ENCODE data around the gene RAPSN. TPM values are rescaled to one million over a fixed set of nuclear protein-coding genes. Genes with fewer than 3 reads are reported as not detected.

The RAPSN gene
- total and polyA plus RNA-seq, 2 of the 8 experiments (the other 6 are each of a cell fraction or from before 2014, with no cell fraction given), result 0.06 to 0.34 TPM

DNA sequence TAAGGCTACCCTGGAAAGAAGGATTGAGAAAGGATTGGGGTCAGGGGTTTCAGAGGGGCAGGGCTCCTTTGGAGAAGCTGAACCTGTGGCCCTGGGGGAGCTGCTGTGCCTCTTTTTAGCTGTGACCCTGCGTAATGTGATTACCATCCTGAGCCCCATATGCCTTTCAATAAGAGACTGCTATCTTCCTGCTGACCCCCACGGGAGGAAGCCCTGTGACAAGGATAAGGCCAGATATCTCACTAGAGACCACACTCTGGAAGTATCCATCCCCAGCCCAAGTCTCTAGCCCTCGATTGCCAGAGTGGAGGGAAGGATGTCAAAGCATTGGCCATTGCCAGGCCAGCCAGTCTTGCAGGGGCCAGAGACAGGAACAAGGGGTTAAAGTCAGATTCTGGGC, 45.4 kb downstream of the RAPSN start:
- WGBS, 2 experiments (ENCODE audit: extremely low coverage in 1 of 2, insufficient coverage in 1 of 2, insufficient read length in 1 of 2, insufficient replicate concordance in 2 of 2, low coverage in 1 of 2, low lambda C conversion rate in 2 of 2, missing lambda C conversion rate in 1 of 2), result 81% methylated on average over 3 of the region's 3 CpGs; no CpG with 5 or more reads in 1 of the 2 experiments
- TF ChIP-seq SRF (IDR thresholded peaks at IDR 0.05; ENCODE audit: low read depth, low read length) (no peak), SIN3A (conservative IDR thresholded peaks at IDR 0.05 in 1 of 2, IDR thresholded peaks at IDR 0.05 in 1 of 2; ENCODE audit: low read depth in 1 of 2, low read length in 2 of 2) (no peak), JUND (IDR thresholded peaks at IDR 0.05; ENCODE audit: low read length) (no peak), CTBP2 (IDR thresholded peaks at IDR 0.05; ENCODE audit: borderline replicate concordance, insufficient read depth, insufficient read length, low read length) (no peak), CHD2 (IDR thresholded peaks at IDR 0.05; ENCODE audit: low read length) (no peak), FOSL1 (IDR thresholded peaks at IDR 0.05; ENCODE audit: insufficient read depth, low read depth, low read length) (no peak)
- TF ChIP-seq, protein P1, sequence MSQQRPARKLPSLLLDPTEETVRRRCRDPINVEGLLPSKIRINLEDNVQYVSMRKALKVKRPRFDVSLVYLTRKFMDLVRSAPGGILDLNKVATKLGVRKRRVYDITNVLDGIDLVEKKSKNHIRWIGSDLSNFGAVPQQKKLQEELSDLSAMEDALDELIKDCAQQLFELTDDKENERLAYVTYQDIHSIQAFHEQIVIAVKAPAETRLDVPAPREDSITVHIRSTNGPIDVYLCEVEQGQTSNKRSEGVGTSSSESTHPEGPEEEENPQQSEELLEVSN (IDR thresholded peaks at IDR 0.05), result no peak

More for the DNA sequence above, 45.4 kb downstream of the RAPSN start:
- FAIRE-seq (no peak), DNase-seq (ENCODE audit: low read depth in 1 of 2, low spot score in 2 of 2) (no peak)
- Histone ChIP-seq H3K14ac (ENCODE audit: insufficient read length) (no peak overlapping the region), H3K23ac (ENCODE audit: insufficient read length) (no peak overlapping the region), H3K18ac (ENCODE audit: extremely low read depth, low read length) (no peak overlapping the region), H3K56ac (replicated peaks; ENCODE audit: insufficient read length, low read depth, low read length) (no peak overlapping the region), H2AK5ac (ENCODE audit: low read depth, low read length) (no peak overlapping the region), H2BK5ac (ENCODE audit: low read depth, low read length) (no peak overlapping the region), H3K27me3 (replicated peaks in 1 of 4; ENCODE audit: control insufficient read depth in 3 of 4, extremely low read depth in 1 of 4, insufficient read depth in 3 of 4, low read length in 3 of 4) (no peaks in the 10 kb centered on the region), H2BK120ac (replicated peaks; ENCODE audit: low read depth, low read length) (no peak overlapping the region), H3K23me2 (ENCODE audit: low read depth, low read length) (peaks cover 11% of the 10 kb centered on the region; the same call in 1 of the 2 replicates), H3K9ac (replicated peaks in 1 of 4; ENCODE audit: extremely low read depth in 1 of 4, low read depth in 3 of 4, low read length in 3 of 4) (no peak overlapping the region), H4K5ac (ENCODE audit: insufficient read length, low read depth, low read length) (no peak overlapping the region), H3K4me3 (ENCODE audit: extremely low read depth in 1 of 4, insufficient read depth in 2 of 4, low read depth in 3 of 4, low read length in 4 of 4) (no peak overlapping the region), H3K27ac (ENCODE audit: low read depth, low read length) (no peak overlapping the region), H3K4me1 (replicated peaks in 1 of 4; ENCODE audit: control insufficient read depth in 3 of 4, insufficient read depth in 4 of 4, low read length in 3 of 4) (peaks cover 8 to 19% (median 13%) of the 10 kb centered on the region in 4 experiments), H2BK20ac (ENCODE audit: low read length) (no peak overlapping the region), H3K79me1 (ENCODE audit: low read depth, low read length) (no peaks in the 10 kb centered on the region), H3K4me2 (ENCODE audit: insufficient read depth in 1 of 2, low read depth in 2 of 2, low read length in 2 of 2) (no peak overlapping the region), H4K91ac (replicated peaks; ENCODE audit: insufficient read length, low read length) (no peak overlapping the region), H4K20me1 (replicated peaks in 1 of 2; ENCODE audit: control insufficient read depth in 1 of 2, insufficient read depth in 2 of 2, low read length in 2 of 2) (no peaks in the 10 kb centered on the region), H3K36me3 (ENCODE audit: control insufficient read depth in 2 of 4, insufficient read depth in 4 of 4, low read length in 3 of 4) (no peaks in the 10 kb centered on the region), H2BK15ac (ENCODE audit: low read length) (no peak overlapping the region), H2BK12ac (ENCODE audit: low read depth, low read length) (0 out of 2 replicates have a peak overlapping the region, but pooled peaks have one; percentile 0), H3K9me3 (ENCODE audit: insufficient read depth in 2 of 2, low read depth in 1 of 2, low read length in 1 of 2) (no peaks in the 10 kb centered on the region), H3K4ac (replicated peaks; ENCODE audit: insufficient read length, low read depth, low read length) (no peak overlapping the region), H2AFZ (ENCODE audit: low read length) (peak overlapping the region; percentile 34; the same call in 1 of the 2 replicates), H4K8ac (ENCODE audit: extremely low read depth, insufficient read depth, low read length) (peak overlapping the region; percentile 58; the same call in 1 of the 2 replicates), H3K79me2 (ENCODE audit: control insufficient read depth in 1 of 2, insufficient read depth in 2 of 2, low read length in 2 of 2) (no peaks in the 10 kb centered on the region)
- ChIA-PET POLR2A (ENCODE audit: partially characterized antibody) (interaction anchor here (1.2 to 1.6 kb wide), 2 partner anchors 8 to 25 kb away, joined by 3 to 4 read pairs; partner anchors contain the start of gene SPI1), CTCF (ENCODE audit: partially characterized antibody) (interaction anchor here (0.7 to 6.9 kb wide), 4 partner anchors 9 to 170 kb away, joined by 3 to 44 read pairs (median 5); no protein-coding TSS in a partner anchor)
